Panc1 (cell line): ENCODE measurements around the gene HTR4. TPM values are rescaled to one million over a fixed set of nuclear protein-coding genes. Genes with fewer than 3 reads are reported as not detected.

ENCODE experiments used
- ATAC-seq: fragments of 200-7000 bp; cut with Tn5 transposase; 2 replicates; pipeline ENCODE4 v1.9.1; 2020; ENCODE audit warnings: mild to moderate bottlenecking, moderate library complexity
- BruUV-seq: library from RNA; stranded (reverse); fragments of 400-500 nt; replicated peaks from 2 replicates; lab custom pipeline; 2021; lab: Mats Ljungman, UMichigan
- CTCF ChIA-PET: fragments of 300-600 bp; sonication (Branson Sonifier 250); formaldehyde crosslinking; loops from one replicate; lab custom pipeline; 2022; ENCODE audit warnings: antibody characterized with exemption; lab: Charles Lee
- POLR2A ChIA-PET: fragments of 300-600 bp; sonication (Branson Sonifier 250); formaldehyde crosslinking; loops from one replicate; lab custom pipeline; 2022; ENCODE audit warnings: antibody characterized with exemption; lab: Charles Lee
- DNase-seq: peaks from one replicate; pipeline ENCODE4 v3.0.0-alpha.2; 2010; ENCODE audit warnings: low read depth, low spot score
- H3K27ac ChIP-seq: 2 replicates; pipeline ENCODE4 v1.5.1; 2011; ENCODE audit warnings: mild to moderate bottlenecking, low read length, inconsistent platforms
- H3K27me3 ChIP-seq: fragments of 200-500 bp; sonication (Bioruptor generic); 2 replicates; pipeline ENCODE4 v1.6.0; 2014; ENCODE audit warnings: low read length, inconsistent platforms; ENCODE audit not compliant: control insufficient read depth, insufficient read depth
- H3K36me3 ChIP-seq: fragments of 200-500 bp; sonication (Bioruptor generic); 2 replicates; pipeline ENCODE4 v1.5.1; 2014; ENCODE audit warnings: inconsistent platforms, mild to moderate bottlenecking, low read length, moderate library complexity; ENCODE audit not compliant: control insufficient read depth, insufficient read depth
- H3K4me1 ChIP-seq: 2 replicates; pipeline ENCODE4 v1.5.1; 2011; ENCODE audit warnings: inconsistent platforms, mild to moderate bottlenecking, low read length, moderate library complexity; ENCODE audit not compliant: control insufficient read depth, insufficient read depth
- H3K4me3 ChIP-seq, 2 experiments: 2 replicates each; pipeline ENCODE4 v1.5.1; 2011 to 2012; ENCODE audit warnings: low read depth in 2 of 2, low read length in 2 of 2, mild to moderate bottlenecking in 2 of 2, inconsistent platforms in 1 of 2, moderate library complexity in 1 of 2
- H3K9me3 ChIP-seq: fragments of 200-500 bp; sonication (Bioruptor generic); 2 replicates; pipeline ENCODE4 v1.5.1; 2014; ENCODE audit warnings: low read depth, mild to moderate bottlenecking, inconsistent platforms, low read length, moderate library complexity; ENCODE audit not compliant: control insufficient read depth, insufficient read depth
- CTCF ChIP-seq: fragments of 450-650 bp; IDR thresholded peaks from 2 replicates; pipeline ENCODE4 v1.5.1; 2017; ENCODE audit warnings: mild to moderate bottlenecking
- POLR2AphosphoS5 ChIP-seq: IDR thresholded peaks from 2 replicates; pipeline ENCODE4 v1.6.1; 2012; ENCODE audit warnings: mild to moderate bottlenecking, low read depth, low read length, moderate library complexity
- SIN3A ChIP-seq: IDR thresholded peaks from 2 replicates; pipeline ENCODE4 v1.6.1; 2012; ENCODE audit warnings: low read depth, mild to moderate bottlenecking, low read length, moderate library complexity, borderline replicate concordance; ENCODE audit not compliant: insufficient read depth
- TCF7L2 ChIP-seq: IDR thresholded peaks from 2 replicates; pipeline ENCODE4 v1.6.1; 2011; ENCODE audit warnings: mild to moderate bottlenecking, low read depth, low read length, inconsistent platforms
- in situ Hi-C: cut with HindIII; loops from 2 replicates; pipeline ENCODE4 v1.10.0; 2016; ENCODE audit warnings: low sequenced_read_pairs, low pct_unique_long_range_greater_than_20kb
- intact Hi-C: fragments of 100-400 bp; cut with micrococcal nuclease; formaldehyde crosslinking; loops from one replicate; pipeline ENCODE4 v1.10.0; 2022; ENCODE audit not compliant: unreplicated experiment
- total RNA-seq: library from RNA; stranded (reverse); gene quantifications from one replicate; pipeline ENCODE4 v1.2.1, GENCODE V29; 2021; ENCODE audit not compliant: unreplicated experiment
- TF ChIP-seq, protein P1 (sequence below), 2 experiments: IDR thresholded peaks; 2 replicates each; pipeline ENCODE4 v1.6.1; 2011 to 2012; ENCODE audit warnings: low read depth in 2 of 2, control low read depth in 1 of 2, low read length in 1 of 2, mild to moderate bottlenecking in 1 of 2, moderate library complexity in 1 of 2; ENCODE audit not compliant: insufficient read depth in 1 of 2

The HTR4 gene
- total RNA-seq, 1 experiment from 2014 or later, result not detected

DNA sequence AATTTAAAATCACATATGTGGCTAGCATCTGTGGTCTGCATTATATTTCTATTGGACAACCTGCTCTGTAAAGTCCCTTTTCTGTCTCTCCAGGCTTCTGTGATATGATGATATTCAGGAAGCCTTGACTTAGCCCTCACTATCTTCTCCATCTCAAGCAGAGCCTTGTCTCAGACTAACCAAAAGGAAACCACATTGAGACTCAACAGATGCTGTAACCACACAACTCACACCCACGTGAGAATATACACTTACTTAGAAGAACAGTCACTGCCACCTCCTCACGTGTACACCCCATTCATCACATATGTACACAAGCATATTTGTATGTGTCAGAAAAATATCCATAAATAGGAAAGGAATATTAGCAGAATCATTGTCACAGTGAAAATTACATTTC is 33.6 kb downstream of the HTR4 start:
- ATAC-seq, result no peak

DNA sequence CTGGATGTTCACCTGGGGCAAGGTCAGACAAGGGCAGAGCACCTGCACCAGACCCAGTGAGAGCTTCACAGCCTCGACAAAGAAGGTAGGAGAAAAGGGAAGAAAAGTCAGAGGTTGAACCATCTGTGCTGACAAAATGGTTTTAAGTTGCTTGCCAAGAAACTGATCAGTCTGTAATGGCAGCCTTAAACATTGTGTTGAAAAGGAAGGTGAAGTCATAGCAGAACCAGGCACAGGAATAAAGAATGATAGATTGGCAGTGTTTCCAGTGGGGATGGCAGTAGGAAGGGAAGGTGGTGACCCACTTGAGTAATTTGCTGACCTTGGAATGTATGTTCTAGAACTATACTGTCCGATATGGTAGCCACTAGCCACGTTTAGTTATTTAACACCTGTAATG is 34.2 kb downstream of the HTR4 start:
- Histone ChIP-seq H3K36me3 (no peaks in the 10 kb centered on the region), H3K9me3 (no peaks in the 10 kb centered on the region), H3K27me3 (no peaks in the 10 kb centered on the region), H3K4me3 (no peak overlapping the region), H3K27ac (no peak overlapping the region), H3K4me1 (no peaks in the 10 kb centered on the region)
- ChIA-PET POLR2A (no interaction called here), CTCF (no interaction called here)
- BruUV-seq, result no TSS peak
- TF ChIP-seq SIN3A, result no peak
- no peak for TF ChIP-seq CTCF
- TF ChIP-seq, protein P1, sequence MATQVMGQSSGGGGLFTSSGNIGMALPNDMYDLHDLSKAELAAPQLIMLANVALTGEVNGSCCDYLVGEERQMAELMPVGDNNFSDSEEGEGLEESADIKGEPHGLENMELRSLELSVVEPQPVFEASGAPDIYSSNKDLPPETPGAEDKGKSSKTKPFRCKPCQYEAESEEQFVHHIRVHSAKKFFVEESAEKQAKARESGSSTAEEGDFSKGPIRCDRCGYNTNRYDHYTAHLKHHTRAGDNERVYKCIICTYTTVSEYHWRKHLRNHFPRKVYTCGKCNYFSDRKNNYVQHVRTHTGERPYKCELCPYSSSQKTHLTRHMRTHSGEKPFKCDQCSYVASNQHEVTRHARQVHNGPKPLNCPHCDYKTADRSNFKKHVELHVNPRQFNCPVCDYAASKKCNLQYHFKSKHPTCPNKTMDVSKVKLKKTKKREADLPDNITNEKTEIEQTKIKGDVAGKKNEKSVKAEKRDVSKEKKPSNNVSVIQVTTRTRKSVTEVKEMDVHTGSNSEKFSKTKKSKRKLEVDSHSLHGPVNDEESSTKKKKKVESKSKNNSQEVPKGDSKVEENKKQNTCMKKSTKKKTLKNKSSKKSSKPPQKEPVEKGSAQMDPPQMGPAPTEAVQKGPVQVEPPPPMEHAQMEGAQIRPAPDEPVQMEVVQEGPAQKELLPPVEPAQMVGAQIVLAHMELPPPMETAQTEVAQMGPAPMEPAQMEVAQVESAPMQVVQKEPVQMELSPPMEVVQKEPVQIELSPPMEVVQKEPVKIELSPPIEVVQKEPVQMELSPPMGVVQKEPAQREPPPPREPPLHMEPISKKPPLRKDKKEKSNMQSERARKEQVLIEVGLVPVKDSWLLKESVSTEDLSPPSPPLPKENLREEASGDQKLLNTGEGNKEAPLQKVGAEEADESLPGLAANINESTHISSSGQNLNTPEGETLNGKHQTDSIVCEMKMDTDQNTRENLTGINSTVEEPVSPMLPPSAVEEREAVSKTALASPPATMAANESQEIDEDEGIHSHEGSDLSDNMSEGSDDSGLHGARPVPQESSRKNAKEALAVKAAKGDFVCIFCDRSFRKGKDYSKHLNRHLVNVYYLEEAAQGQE (IDR thresholded peaks at IDR 0.05; ENCODE audit: insufficient read depth in 1 of 2, low read depth in 2 of 2, low read length in 1 of 2), result no peak
- ATAC-seq, result no peak
- DNase-seq, result no peak
- intact Hi-C loops (no loop called here), in situ Hi-C loops (no loop called here)

More for the DNA sequence above, 33.6 kb downstream of the HTR4 start:
- no peaks in the 10 kb centered on the region for H3K9me3 ChIP-seq
- in situ Hi-C loops, result no loop called here
- intact Hi-C loops, result no loop called here
- no peak overlapping the region for H3K4me3 ChIP-seq
- no TSS peak for BruUV-seq
- no peaks in the 10 kb centered on the region for H3K4me1 ChIP-seq
- TF ChIP-seq SIN3A (no peak), POLR2AphosphoS5 (no peak), TCF7L2 (no peak), CTCF (no peak)
- TF ChIP-seq, protein P1 (IDR thresholded peaks at IDR 0.05; ENCODE audit: insufficient read depth in 1 of 2, low read depth in 2 of 2, low read length in 1 of 2), result no peak
- CTCF ChIA-PET, result no interaction called here
- POLR2A ChIA-PET, result no interaction called here
- no peak for DNase-seq
- no peak overlapping the region for H3K27ac ChIP-seq
- no peaks in the 10 kb centered on the region for H3K36me3 ChIP-seq
- H3K27me3 ChIP-seq, result no peaks in the 10 kb centered on the region
